ENCODE data around the gene GJB6. TPM values are rescaled to one million over a fixed set of nuclear protein-coding genes. Genes with fewer than 3 reads are reported as not detected.
"Not testable (repeated sequence)": the region's sequence is repeated elsewhere in the genome, so short reads cannot be mapped to it uniquely, and the experiment has no call there.

GJB6 gene
- total RNA-seq = not detected in 2 replicates
- long read RNA-seq = 0 reads

DNA sequence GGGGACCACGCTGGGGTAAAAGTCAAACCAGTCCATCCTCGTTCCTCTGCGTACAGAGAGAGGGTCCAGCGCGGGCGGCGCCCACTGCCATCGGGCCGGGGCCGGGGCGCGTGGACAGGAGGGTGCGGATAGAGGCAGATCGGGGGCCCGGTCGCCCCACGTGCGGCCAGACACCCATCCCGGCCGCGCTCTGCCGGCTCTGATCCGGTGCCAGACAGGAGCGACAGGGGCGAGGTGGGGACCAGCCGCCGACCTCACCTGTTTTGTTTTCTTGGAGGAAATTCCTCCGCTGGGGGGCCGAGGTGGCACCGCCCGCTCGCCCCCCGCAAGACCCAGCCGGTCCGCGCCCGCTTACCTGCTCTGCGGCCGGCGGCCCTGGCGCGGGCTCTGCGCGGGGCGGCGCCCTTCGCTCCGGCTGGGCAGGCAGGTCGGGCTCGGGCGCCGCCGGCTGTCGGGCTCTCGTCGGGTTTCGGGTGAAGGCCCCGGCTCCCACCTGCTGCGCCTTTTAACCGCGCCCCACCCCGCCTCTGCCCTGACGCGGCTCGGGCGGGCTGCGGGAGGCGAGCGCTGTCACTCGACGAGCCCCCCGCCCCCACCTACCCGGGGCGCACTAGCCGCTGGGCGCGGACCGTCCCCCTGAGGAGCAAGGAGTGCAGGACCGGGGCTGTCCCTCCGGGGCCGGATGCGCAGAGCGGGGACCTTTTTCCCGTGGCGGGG is at the start of gene GJB6:
Gene GJB6 (minus strand): TSS at position 481 of the 717 bp plus-strand sequence. CDS start 8,839 bp downstream, outside the sequence.
- H3K36me3 Mint-ChIP-seq (ENCODE audit: low read depth) = no peaks in the 10 kb centered on the region
- TF ChIP-seq, protein P1, sequence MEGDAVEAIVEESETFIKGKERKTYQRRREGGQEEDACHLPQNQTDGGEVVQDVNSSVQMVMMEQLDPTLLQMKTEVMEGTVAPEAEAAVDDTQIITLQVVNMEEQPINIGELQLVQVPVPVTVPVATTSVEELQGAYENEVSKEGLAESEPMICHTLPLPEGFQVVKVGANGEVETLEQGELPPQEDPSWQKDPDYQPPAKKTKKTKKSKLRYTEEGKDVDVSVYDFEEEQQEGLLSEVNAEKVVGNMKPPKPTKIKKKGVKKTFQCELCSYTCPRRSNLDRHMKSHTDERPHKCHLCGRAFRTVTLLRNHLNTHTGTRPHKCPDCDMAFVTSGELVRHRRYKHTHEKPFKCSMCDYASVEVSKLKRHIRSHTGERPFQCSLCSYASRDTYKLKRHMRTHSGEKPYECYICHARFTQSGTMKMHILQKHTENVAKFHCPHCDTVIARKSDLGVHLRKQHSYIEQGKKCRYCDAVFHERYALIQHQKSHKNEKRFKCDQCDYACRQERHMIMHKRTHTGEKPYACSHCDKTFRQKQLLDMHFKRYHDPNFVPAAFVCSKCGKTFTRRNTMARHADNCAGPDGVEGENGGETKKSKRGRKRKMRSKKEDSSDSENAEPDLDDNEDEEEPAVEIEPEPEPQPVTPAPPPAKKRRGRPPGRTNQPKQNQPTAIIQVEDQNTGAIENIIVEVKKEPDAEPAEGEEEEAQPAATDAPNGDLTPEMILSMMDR (conservative IDR thresholded peaks at IDR 0.05) = no peak
- peaks cover 81% of the 10 kb centered on the region for H3K27me3 Mint-ChIP-seq (ENCODE audit: low read depth)
- H3K27ac Mint-ChIP-seq (ENCODE audit: unreplicated experiment) = no peak within 1 kb of the TSS
- DNase-seq (ENCODE audit: low read depth, low spot score) = no peak
- H3K4me1 Mint-ChIP-seq = peaks cover 13% of the 10 kb centered on the region
- no peaks in the 10 kb centered on the region for H3K9me3 Mint-ChIP-seq
- peak within 1 kb of the TSS; percentile 77 for H3K4me3 Mint-ChIP-seq

DNA sequence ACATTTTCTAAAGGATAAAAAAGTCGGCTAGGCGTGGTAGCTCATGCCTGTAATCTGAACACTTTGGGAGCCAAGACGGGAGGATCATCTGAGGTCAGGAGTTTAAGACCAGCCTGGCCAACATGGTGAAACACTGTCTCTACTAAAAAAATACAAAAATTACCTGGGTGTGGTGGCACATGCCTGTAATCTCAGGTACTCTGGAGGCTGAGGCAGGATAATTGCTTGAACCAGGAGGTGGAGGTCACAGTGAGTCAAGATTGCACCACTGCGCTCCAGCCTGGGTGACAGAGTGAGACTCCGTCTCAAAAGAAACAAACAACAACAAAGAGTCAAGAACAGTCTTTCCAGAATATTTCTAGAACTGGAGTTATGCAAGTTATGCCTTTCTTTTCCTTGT is 44.8 kb upstream of the GJB6 start:
- H3K36me3 Mint-ChIP-seq (ENCODE audit: low read depth); DNase-seq (ENCODE audit: low read depth, low spot score); H3K27ac Mint-ChIP-seq (ENCODE audit: unreplicated experiment); H3K4me3 Mint-ChIP-seq; H3K27me3 Mint-ChIP-seq (ENCODE audit: low read depth); H3K9me3 Mint-ChIP-seq; H3K4me1 Mint-ChIP-seq: not testable (repeated sequence)

DNA sequence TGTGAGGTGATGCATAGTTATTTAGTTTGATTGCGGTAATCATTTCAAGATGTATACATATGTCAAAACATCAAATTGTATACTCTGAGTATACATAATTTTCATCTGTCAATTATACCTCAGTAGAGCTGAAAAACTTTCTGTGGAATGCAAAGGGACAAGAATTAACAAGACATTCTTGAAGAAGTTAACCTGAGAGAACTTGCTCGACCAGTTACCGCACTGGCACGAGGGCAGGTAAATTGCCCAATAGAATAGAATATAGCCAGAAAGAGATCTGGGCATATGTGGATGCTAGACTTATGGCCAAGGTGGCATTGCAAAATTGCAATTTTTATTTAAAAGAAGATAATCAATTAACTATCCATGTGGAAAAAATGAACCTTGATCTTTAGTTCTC is 42.3 kb upstream of the GJB6 start:
- H3K9me3 Mint-ChIP-seq = no peaks in the 10 kb centered on the region
- H3K4me3 Mint-ChIP-seq = no peak overlapping the region
- no peaks in the 10 kb centered on the region for H3K4me1 Mint-ChIP-seq
- no peak for DNase-seq (ENCODE audit: low read depth, low spot score)
- TF ChIP-seq, protein P1 (conservative IDR thresholded peaks at IDR 0.05) = no peak
- H3K27me3 Mint-ChIP-seq (ENCODE audit: low read depth) = peaks cover 6% of the 10 kb centered on the region
- H3K27ac Mint-ChIP-seq (ENCODE audit: unreplicated experiment) = no peak overlapping the region
- no peaks in the 10 kb centered on the region for H3K36me3 Mint-ChIP-seq (ENCODE audit: low read depth)

DNA sequence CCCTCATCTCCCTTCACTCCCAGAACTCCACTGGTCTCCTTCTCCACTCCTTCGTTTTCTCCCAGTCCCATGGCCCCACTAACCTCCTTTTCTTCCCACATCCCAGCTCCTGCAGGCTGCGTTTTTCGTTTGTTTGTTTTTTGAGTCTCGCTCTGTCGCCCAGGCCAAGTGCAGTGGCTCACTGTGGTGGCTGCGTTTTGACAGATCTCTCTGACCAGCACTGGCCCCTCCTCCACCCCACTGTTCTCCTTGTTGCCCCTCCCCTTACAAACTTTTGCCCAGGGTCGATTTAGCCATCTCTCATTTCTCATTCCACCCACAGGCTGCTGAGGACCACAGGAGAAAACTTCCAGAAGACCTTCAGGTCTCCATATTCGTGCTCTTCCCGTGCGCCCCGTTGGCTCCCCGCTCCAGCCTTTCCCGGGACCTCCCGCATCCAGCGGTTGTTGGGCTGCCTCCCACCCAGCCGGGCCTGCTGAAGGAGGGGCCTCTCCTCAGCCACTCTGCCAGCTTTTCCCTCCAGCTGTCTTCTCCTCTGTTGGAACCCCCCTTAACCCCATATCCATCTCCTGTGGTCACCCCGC is 40.6 kb upstream of the GJB6 start:
- Mint-ChIP-seq H3K9me3 (no peaks in the 10 kb centered on the region), H3K27me3 (ENCODE audit: low read depth) (peaks cover 6% of the 10 kb centered on the region), H3K27ac (ENCODE audit: unreplicated experiment) (no peak overlapping the region), H3K36me3 (ENCODE audit: low read depth) (no peaks in the 10 kb centered on the region), H3K4me1 (no peaks in the 10 kb centered on the region), H3K4me3 (no peak overlapping the region)
- TF ChIP-seq, protein P1 (conservative IDR thresholded peaks at IDR 0.05) = no peak
- no peak for DNase-seq (ENCODE audit: low read depth, low spot score)

DNA sequence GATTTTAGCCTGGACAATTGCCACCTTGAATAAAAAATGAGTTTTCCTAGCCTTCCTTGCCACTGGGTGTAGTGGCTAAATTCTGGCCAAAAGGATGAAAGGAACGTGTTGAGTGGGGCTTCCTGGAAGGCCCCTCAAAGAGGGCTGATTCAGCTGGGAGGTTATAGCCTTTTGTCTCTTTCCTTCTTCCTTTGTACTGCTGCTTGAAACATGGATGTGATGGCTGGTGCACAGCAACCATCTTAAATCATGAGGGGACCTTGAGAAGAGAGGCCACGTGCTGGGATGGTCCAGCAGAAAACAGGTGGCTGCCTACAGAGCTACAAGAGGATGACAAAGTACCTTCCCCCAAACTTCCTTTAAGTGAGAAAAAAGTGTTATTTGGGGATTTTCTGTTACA is 40.0 kb upstream of the GJB6 start:
- no peaks in the 10 kb centered on the region for H3K36me3 Mint-ChIP-seq (ENCODE audit: low read depth)
- H3K4me3 Mint-ChIP-seq = no peak overlapping the region
- H3K27me3 Mint-ChIP-seq (ENCODE audit: low read depth) = peaks cover 6% of the 10 kb centered on the region
- DNase-seq (ENCODE audit: low read depth, low spot score) = no peak
- H3K4me1 Mint-ChIP-seq = no peaks in the 10 kb centered on the region
- no peak overlapping the region for H3K27ac Mint-ChIP-seq (ENCODE audit: unreplicated experiment)
- H3K9me3 Mint-ChIP-seq = no peaks in the 10 kb centered on the region
- TF ChIP-seq, protein P1 (conservative IDR thresholded peaks at IDR 0.05) = no peak

DNA sequence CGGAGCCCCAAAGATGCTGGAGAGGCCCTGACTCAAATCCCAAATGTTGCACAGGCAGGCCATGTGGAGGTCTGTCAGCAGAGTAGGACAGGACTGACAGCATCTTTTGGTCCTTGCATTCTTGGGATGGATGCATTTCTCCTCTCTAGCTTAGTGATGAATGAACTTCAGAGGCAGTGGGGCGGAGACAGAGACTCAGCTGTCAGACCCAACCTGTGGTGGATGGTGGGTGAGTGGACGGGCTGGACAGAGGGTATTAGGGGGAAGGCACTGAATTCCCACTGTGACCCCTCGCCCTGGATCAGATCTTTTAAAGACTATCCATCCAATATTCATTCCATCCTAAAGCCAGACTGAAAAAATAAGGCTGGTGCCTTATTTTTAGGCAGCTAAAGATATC is 39.3 kb upstream of the GJB6 start:
- H3K9me3 Mint-ChIP-seq = no peaks in the 10 kb centered on the region
- H3K4me3 Mint-ChIP-seq = no peak overlapping the region

More for the DNA sequence above, 39.3 kb upstream of the GJB6 start:
- no peak overlapping the region for H3K27ac Mint-ChIP-seq (ENCODE audit: unreplicated experiment)
- no peaks in the 10 kb centered on the region for H3K36me3 Mint-ChIP-seq (ENCODE audit: low read depth)
- peaks cover 4% of the 10 kb centered on the region for H3K4me1 Mint-ChIP-seq
- TF ChIP-seq, protein P1 (conservative IDR thresholded peaks at IDR 0.05) = no peak
- peaks cover 6% of the 10 kb centered on the region for H3K27me3 Mint-ChIP-seq (ENCODE audit: low read depth)
- no peak for DNase-seq (ENCODE audit: low read depth, low spot score)
